ENCODE measurements around the gene CDKN2B.
A peak's percentile ranks its signal among the peaks of the same experiment; 100 is the strongest.

The CDKN2B gene

GRCh38 chr9:21958833-21959232, 50.3 kb downstream of the CDKN2B start:
- Mint-ChIP-seq H3K36me3 (ENCODE audit: low read depth) (no peaks in the 10 kb centered on the region), H3K27ac (no peak overlapping the region), H3K4me1 (no peaks in the 10 kb centered on the region), H3K4me3 (no peak overlapping the region), H3K27me3 (peaks cover 35% of the 10 kb centered on the region), H3K9me3 (no peaks in the 10 kb centered on the region)
- ATAC-seq = peak; percentile 54
- no peak for DNase-seq
